SU-DHL-6 (cell line): ENCODE results near the gene APOB.

ENCODE experiments used
- H2AFZ ChIP-seq: fragments of 200-600 bp; sonication (generic); 2 replicates; pipeline ENCODE4 v1.6.1; 2014; ENCODE audit warnings: low read depth, mild to moderate bottlenecking, moderate library complexity, mixed read lengths, antibody characterized with exemption, low read length; ENCODE audit not compliant: severe bottlenecking
- H3F3A ChIP-seq: fragments of 200-600 bp; shearing (Covaris generic); 2 replicates; pipeline ENCODE4 v1.6.0; 2016; ENCODE audit warnings: antibody characterized with exemption, mild to moderate bottlenecking; ENCODE audit not compliant: insufficient read depth
- H3K27ac ChIP-seq: fragments of 200-600 bp; sonication (generic); 2 replicates; pipeline ENCODE4 v1.5.1; 2016; ENCODE audit warnings: low read depth, mild to moderate bottlenecking, low read length, moderate library complexity, mixed read lengths
- H3K27me3 ChIP-seq: fragments of 200-600 bp; sonication (generic), shearing (Covaris generic); 2 replicates; pipeline ENCODE4 v1.6.0; 2014; ENCODE audit warnings: mild to moderate bottlenecking, low read length
- H3K36me3 ChIP-seq: fragments of 200-600 bp; sonication (generic); 2 replicates; pipeline ENCODE4 v1.6.1; 2014; ENCODE audit warnings: mild to moderate bottlenecking, low read length, mixed read lengths
- H3K4me2 ChIP-seq: fragments of 300-600, 200-600 bp; shearing (Covaris generic), sonication (generic); 2 replicates; pipeline ENCODE4 v1.6.0; 2014; ENCODE audit warnings: low read length, low read depth, mild to moderate bottlenecking; ENCODE audit not compliant: poor library complexity, severe bottlenecking
- H3K4me3 ChIP-seq: fragments of 200-600 bp; sonication (generic); 2 replicates; pipeline ENCODE4 v1.5.1; 2014; ENCODE audit warnings: antibody characterized with exemption, low read length, mild to moderate bottlenecking, mixed read lengths; ENCODE audit not compliant: insufficient read depth, poor library complexity, severe bottlenecking
- H3K79me2 ChIP-seq: fragments of 200-600 bp; sonication (generic); 2 replicates; pipeline ENCODE4 v1.6.1; 2014; ENCODE audit warnings: mild to moderate bottlenecking, low read length, moderate library complexity; ENCODE audit not compliant: insufficient read depth
- H3K9ac ChIP-seq: fragments of 200-600 bp; sonication (generic); 2 replicates; pipeline ENCODE4 v1.7.0; 2014; ENCODE audit warnings: mild to moderate bottlenecking, low read length
- H3K9me2 ChIP-seq: fragments of 200-600 bp; sonication (generic); replicated peaks from 2 replicates; pipeline ENCODE4 v1.6.1; 2014; ENCODE audit warnings: low read length; ENCODE audit not compliant: insufficient read depth
- H3K9me3 ChIP-seq: fragments of 200-600 bp; sonication (generic); 2 replicates; pipeline ENCODE4 v1.6.1; 2014; ENCODE audit warnings: low read length, mixed read lengths; ENCODE audit not compliant: insufficient read depth
- H4K20me1 ChIP-seq: fragments of 200-600 bp; sonication (generic); 2 replicates; pipeline ENCODE4 v1.6.1; 2014; ENCODE audit warnings: low read depth, mild to moderate bottlenecking, antibody characterized with exemption, low read length, moderate library complexity, mixed read lengths
- EZH2phosphoT487 ChIP-seq: fragments of 200-600 bp; sonication (generic), shearing (Covaris generic); conservative IDR thresholded peaks from 2 replicates; pipeline ENCODE4 v1.6.1; 2018; ENCODE audit warnings: mild to moderate bottlenecking, antibody characterized with exemption, low read length, moderate library complexity, mixed read lengths
- TF ChIP-seq, protein P1 (sequence below): fragments of 200-600 bp; sonication (generic); IDR thresholded peaks from one replicate; pipeline ENCODE4 v1.5.1; 2017; ENCODE audit warnings: antibody characterized with exemption, mild to moderate bottlenecking, low read length, moderate library complexity; ENCODE audit not compliant: insufficient read depth, poor library complexity, severe bottlenecking

The APOB gene

DNA sequence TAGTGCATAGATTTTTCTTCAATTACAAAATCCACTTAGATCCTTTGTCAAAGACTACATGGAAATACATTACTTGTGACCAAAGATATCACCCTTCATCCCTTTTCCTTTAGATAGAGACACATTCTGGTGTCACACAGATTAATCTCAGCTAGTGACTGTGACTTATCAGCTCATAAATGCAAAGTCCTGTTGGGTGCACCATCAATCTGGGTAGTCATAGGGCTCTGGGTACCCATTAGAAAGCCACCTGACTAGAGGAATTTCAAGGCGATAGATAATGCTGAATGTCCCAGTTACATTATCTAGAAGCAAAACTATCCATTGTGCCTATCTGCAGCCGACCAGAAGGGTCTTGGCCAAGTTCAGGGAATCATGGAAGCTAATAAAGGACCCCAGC is 2.6 kb upstream of the APOB start:
- Histone ChIP-seq H2AFZ (no peak overlapping the region), H3K36me3 (no peaks in the 10 kb centered on the region), H3K9me3 (no peaks in the 10 kb centered on the region), H3K27me3 (no peaks in the 10 kb centered on the region), H3K79me2 (no peaks in the 10 kb centered on the region), H3F3A (no peaks in the 10 kb centered on the region), H3K9me2 (no peaks in the 10 kb centered on the region), H4K20me1 (no peaks in the 10 kb centered on the region), H3K4me3 (no peak overlapping the region), H3K9ac (no peak overlapping the region), H3K4me2 (no peak overlapping the region), H3K27ac (no peak overlapping the region)
- TF ChIP-seq, protein P1, sequence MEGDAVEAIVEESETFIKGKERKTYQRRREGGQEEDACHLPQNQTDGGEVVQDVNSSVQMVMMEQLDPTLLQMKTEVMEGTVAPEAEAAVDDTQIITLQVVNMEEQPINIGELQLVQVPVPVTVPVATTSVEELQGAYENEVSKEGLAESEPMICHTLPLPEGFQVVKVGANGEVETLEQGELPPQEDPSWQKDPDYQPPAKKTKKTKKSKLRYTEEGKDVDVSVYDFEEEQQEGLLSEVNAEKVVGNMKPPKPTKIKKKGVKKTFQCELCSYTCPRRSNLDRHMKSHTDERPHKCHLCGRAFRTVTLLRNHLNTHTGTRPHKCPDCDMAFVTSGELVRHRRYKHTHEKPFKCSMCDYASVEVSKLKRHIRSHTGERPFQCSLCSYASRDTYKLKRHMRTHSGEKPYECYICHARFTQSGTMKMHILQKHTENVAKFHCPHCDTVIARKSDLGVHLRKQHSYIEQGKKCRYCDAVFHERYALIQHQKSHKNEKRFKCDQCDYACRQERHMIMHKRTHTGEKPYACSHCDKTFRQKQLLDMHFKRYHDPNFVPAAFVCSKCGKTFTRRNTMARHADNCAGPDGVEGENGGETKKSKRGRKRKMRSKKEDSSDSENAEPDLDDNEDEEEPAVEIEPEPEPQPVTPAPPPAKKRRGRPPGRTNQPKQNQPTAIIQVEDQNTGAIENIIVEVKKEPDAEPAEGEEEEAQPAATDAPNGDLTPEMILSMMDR, result no peak
- no peak for TF ChIP-seq EZH2phosphoT487

DNA sequence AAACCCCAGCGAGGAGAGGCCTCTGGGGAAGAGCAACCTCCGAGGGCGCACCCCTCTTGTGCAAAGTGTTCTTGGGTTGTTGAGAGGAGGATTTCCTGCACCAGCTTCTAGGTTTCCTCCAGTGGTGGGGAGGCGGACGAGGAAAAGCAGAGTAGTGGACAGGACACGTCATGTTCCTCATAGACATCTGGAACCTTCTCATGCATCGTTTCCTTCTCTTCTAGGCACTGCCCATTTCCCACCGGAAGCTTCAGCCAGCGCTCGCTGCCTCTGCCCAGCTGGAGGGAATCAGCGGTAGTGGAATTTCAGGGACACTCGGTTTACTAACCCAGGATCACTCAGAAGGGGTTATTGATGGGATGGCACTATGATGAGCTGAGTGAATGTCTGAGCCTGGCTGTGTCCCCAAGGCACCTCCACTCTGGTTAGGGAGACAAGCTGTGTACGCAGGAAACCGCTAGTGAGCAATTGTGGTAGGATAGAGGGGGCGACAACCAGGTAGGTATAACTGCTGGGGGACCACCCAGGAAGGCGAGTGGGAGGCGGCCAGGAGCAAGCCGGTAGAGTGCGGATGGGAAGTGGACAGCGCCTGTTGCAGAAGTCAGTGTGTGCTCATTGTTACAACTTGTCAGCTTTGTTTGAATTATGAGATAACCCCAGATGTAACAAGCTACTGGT is 960 bp upstream of the APOB start:
- no peak overlapping the region for H3K4me2 ChIP-seq
- no peak overlapping the region for H2AFZ ChIP-seq
- no peaks in the 10 kb centered on the region for H3K9me3 ChIP-seq
- H3K27ac ChIP-seq, result no peak overlapping the region
- H3K27me3 ChIP-seq, result no peaks in the 10 kb centered on the region
- H3K9ac ChIP-seq, result no peak overlapping the region
- H3K36me3 ChIP-seq, result no peaks in the 10 kb centered on the region
- no peaks in the 10 kb centered on the region for H4K20me1 ChIP-seq
- no peaks in the 10 kb centered on the region for H3K9me2 ChIP-seq
- TF ChIP-seq, protein P1, result no peak
- TF ChIP-seq EZH2phosphoT487, result no peak
- no peak overlapping the region for H3K4me3 ChIP-seq
- no peaks in the 10 kb centered on the region for H3K79me2 ChIP-seq
- H3F3A ChIP-seq, result no peaks in the 10 kb centered on the region

DNA sequence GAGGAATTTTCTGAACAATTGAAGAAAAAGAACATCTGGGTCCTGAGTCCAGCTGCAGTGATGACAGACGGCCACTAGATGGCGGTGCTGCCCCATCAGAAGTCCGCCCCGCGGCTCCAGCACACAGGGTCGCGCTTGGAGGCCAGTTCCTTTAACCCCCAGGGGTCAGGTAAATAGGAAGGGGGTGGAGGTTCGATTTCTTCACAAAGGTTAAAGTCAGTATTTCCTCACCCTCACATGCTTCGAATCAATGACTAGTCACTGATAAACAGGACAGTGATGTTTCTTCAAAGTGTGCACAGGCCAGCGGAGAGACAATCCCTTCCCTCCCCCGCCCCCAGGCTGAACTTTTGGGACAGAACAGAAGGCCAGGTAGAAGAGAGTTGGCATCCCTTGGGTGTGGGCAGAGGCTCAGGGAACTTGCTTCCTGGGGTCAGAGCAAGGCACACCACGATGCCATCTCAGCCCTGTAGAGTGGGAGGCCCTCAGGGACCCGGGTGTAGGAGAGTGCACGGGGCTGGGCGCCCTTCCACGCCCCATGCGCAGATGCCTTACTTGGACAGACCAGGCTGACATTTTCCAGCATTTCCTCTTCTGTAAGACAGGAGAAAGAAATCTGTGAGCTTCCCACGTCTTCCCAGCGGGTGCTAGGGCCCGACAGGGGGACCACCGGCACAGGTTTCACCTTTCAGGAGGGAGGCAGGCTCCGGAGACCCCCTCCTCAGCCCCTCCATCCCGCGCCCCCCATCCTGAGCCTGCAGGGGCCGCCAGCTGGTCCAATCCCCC is 722 bp downstream of the APOB start:
- no peaks in the 10 kb centered on the region for H3K9me2 ChIP-seq
- H4K20me1 ChIP-seq, result no peaks in the 10 kb centered on the region
- H3K27me3 ChIP-seq, result no peaks in the 10 kb centered on the region
- H3K4me3 ChIP-seq, result no peak overlapping the region
- TF ChIP-seq, protein P1, result peak; percentile 85
- TF ChIP-seq EZH2phosphoT487, result no peak
- peak overlapping the region; percentile 15 for H2AFZ ChIP-seq
- no peak overlapping the region for H3K9ac ChIP-seq
- no peaks in the 10 kb centered on the region for H3K79me2 ChIP-seq
- no peaks in the 10 kb centered on the region for H3F3A ChIP-seq
- no peak overlapping the region for H3K4me2 ChIP-seq
- H3K9me3 ChIP-seq, result no peaks in the 10 kb centered on the region
- H3K27ac ChIP-seq, result no peak overlapping the region
- no peaks in the 10 kb centered on the region for H3K36me3 ChIP-seq
